ENCODE results near the gene TLN1. TPM values are rescaled to one million over a fixed set of nuclear protein-coding genes. Genes with fewer than 3 reads are reported as not detected.

TLN1 gene
- total RNA-seq, 4 donors from 2014 or later = 106 to 256 (median 186) TPM

GRCh38 chr9:35738186-35738585 lies 6.2 kb upstream of the TLN1 start:
- intact Hi-C loops (cut with DNase I; ENCODE audit: low total_unique reads) = loop anchor here (10.0 kb wide), 1 partner anchor 253 kb away; no protein-coding TSS in a partner anchor
- H3K36me3 ChIP-seq = peaks cover 0 to 90% of the 10 kb centered on the region in 2 donors
- DNase-seq (no peak), ATAC-seq (no peak)
- no peaks in the 10 kb centered on the region for H3K27me3 ChIP-seq
- no peak overlapping the region for H3K27ac ChIP-seq
- no peak overlapping the region for H3K4me3 ChIP-seq
- H3K9me3 ChIP-seq = no peaks in the 10 kb centered on the region
- peaks cover 8 to 12% of the 10 kb centered on the region in 2 donors for H3K4me1 ChIP-seq
- in situ Hi-C loops (cut with MboI; ENCODE audit: low sequenced_read_pairs in 4 of 4) = loop anchor here in 1 of 4 donors (25.0 kb wide), 1 partner anchor 251 kb away; the partner anchor contains the start of gene RUSC2
- TF ChIP-seq, protein P1, sequence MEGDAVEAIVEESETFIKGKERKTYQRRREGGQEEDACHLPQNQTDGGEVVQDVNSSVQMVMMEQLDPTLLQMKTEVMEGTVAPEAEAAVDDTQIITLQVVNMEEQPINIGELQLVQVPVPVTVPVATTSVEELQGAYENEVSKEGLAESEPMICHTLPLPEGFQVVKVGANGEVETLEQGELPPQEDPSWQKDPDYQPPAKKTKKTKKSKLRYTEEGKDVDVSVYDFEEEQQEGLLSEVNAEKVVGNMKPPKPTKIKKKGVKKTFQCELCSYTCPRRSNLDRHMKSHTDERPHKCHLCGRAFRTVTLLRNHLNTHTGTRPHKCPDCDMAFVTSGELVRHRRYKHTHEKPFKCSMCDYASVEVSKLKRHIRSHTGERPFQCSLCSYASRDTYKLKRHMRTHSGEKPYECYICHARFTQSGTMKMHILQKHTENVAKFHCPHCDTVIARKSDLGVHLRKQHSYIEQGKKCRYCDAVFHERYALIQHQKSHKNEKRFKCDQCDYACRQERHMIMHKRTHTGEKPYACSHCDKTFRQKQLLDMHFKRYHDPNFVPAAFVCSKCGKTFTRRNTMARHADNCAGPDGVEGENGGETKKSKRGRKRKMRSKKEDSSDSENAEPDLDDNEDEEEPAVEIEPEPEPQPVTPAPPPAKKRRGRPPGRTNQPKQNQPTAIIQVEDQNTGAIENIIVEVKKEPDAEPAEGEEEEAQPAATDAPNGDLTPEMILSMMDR (IDR thresholded peaks at IDR 0.05 in 4 of 5, conservative IDR thresholded peaks at IDR 0.05 in 1 of 5) = no peak
- TF ChIP-seq POLR2A (IDR thresholded peaks at IDR 0.05) = no peak

DNA sequence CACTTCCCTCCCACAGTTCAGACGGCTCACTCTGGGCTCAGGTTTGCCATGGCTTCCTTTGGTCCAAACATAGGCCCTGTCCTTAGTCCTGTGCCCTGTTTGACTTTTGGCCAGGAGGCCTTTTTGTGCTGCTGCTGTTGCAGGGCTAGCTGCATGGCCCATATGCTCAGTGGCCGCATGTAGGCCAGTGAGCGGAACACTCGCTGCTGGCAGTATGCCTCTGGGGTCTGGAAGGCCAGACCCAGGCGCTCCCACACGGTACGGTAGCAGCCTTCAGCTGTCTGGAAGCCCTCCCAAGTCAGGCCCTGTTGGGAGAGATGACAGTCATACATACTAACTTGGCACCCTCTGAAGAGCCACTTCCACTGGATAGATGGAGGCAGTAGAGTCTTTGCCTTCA lies 5.1 kb upstream of the TLN1 start:
- H3K4me3 ChIP-seq = no peak overlapping the region
- H3K36me3 ChIP-seq = peaks cover 0 to 80% of the 10 kb centered on the region in 2 donors
- no peaks in the 10 kb centered on the region for H3K27me3 ChIP-seq
- H3K9me3 ChIP-seq = no peaks in the 10 kb centered on the region
- ATAC-seq (no peak), DNase-seq (no peak)
- intact Hi-C loops (cut with DNase I; ENCODE audit: low total_unique reads) (loop anchor here (10.0 kb wide), 1 partner anchor 252 kb away; no protein-coding TSS in a partner anchor), in situ Hi-C loops (cut with MboI; ENCODE audit: low sequenced_read_pairs in 4 of 4) (loop anchor here in 1 of 4 donors (25.0 kb wide), 1 partner anchor 250 kb away; the partner anchor contains the start of gene RUSC2)
- H3K4me1 ChIP-seq = peaks cover 11 to 14% of the 10 kb centered on the region in 2 donors
- TF ChIP-seq POLR2A (IDR thresholded peaks at IDR 0.05) = no peak
- TF ChIP-seq, protein P1 (IDR thresholded peaks at IDR 0.05 in 4 of 5, conservative IDR thresholded peaks at IDR 0.05 in 1 of 5) = no peak
- H3K27ac ChIP-seq = peak overlapping the region in 1 of 4 donors; percentile 56

DNA sequence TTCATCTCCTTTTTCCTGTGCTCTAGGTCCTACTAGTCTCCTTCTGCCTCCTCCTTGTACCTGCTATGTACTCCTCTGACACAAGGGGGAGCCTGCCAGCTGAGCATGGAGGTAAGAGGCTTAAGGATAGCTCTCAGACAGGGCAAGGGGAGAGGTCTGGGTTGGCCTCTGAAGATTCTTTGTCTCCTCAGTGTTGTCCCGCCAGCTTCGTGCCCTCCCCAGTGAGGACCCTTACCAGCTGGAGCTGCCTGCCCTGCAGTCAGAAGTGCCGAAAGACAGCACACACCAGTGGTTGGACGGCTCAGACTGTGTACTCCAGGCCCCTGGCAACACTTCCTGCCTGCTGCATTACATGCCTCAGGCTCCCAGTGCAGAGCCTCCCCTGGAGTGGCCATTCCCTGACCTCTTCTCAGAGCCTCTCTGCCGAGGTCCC lies 4.2 kb upstream of the TLN1 start:
- Histone ChIP-seq H3K4me1 (peaks cover 12 to 15% of the 10 kb centered on the region in 2 donors), H3K9me3 (no peaks in the 10 kb centered on the region), H3K27me3 (no peaks in the 10 kb centered on the region), H3K4me3 (no peak overlapping the region), H3K27ac (peak overlapping the region in 2 of 4 donors; percentile 33 to 56), H3K36me3 (peaks cover 0 to 72% of the 10 kb centered on the region in 2 donors)
- ATAC-seq (peak in 1 of 2 donors; percentile 28), DNase-seq (peak; percentile 43 to 71)
- in situ Hi-C loops (cut with MboI; ENCODE audit: low sequenced_read_pairs in 4 of 4) = loop anchor here in 1 of 4 donors (25.0 kb wide), 1 partner anchor 249 kb away; the partner anchor contains the start of gene RUSC2
- no peak for TF ChIP-seq POLR2A (IDR thresholded peaks at IDR 0.05)
- TF ChIP-seq, protein P1 (IDR thresholded peaks at IDR 0.05 in 4 of 5, conservative IDR thresholded peaks at IDR 0.05 in 1 of 5) = peak; percentile 52 to 78 (median 70)
- intact Hi-C loops (cut with DNase I; ENCODE audit: low total_unique reads) = loop anchor here (10.0 kb wide), 1 partner anchor 251 kb away; no protein-coding TSS in a partner anchor

- in situ Hi-C loops (cut with MboI; ENCODE audit: low sequenced_read_pairs in 4 of 4) = loop anchor here in 1 of 4 donors (25.0 kb wide), 1 partner anchor 247 kb away; the partner anchor contains the start of gene RUSC2
- H3K27me3 ChIP-seq = no peaks in the 10 kb centered on the region
- H3K9me3 ChIP-seq = no peaks in the 10 kb centered on the region
- H3K36me3 ChIP-seq = peaks cover 0 to 53% of the 10 kb centered on the region in 2 donors
- H3K4me3 ChIP-seq = no peak overlapping the region
- ATAC-seq (no peak), DNase-seq (no peak)
- H3K4me1 ChIP-seq = peaks cover 33 to 37% of the 10 kb centered on the region in 2 donors
- intact Hi-C loops (cut with DNase I; ENCODE audit: low total_unique reads) = loop anchor here (5.0 to 10.0 kb wide), 2 partner anchors 249 to 458 kb away; partner anchors contain the start of gene CLTA
- peak overlapping the region; percentile 20 to 98 (median 88) for H3K27ac ChIP-seq
- TF ChIP-seq, protein P1 (IDR thresholded peaks at IDR 0.05 in 4 of 5, conservative IDR thresholded peaks at IDR 0.05 in 1 of 5) = no peak
- TF ChIP-seq POLR2A (IDR thresholded peaks at IDR 0.05) = no peak
These were observed 2.1 kb upstream of the TLN1 start for GRCh38 chr9:35734096-35734495.

All from gastrocnemius medialis (tissue), 4 donors.